Calu3 (cell line): ENCODE data around the gene NID2. TPM values are rescaled to one million over a fixed set of nuclear protein-coding genes. Genes with fewer than 3 reads are reported as not detected.

Source experiments
- BruUV-seq: library from RNA; stranded (reverse); fragments of 400-500 nt; replicated peaks from 2 replicates; lab custom pipeline; 2021; lab: Mats Ljungman, UMichigan
- CTCF ChIA-PET: fragments of 300-600 bp; sonication (Branson Sonifier 250); formaldehyde crosslinking; loops from one replicate; lab custom pipeline; 2022; ENCODE audit warnings: antibody characterized with exemption; lab: Charles Lee
- DNase-seq: peaks from one replicate; pipeline ENCODE4 v3.0.0; 2022
- H3K27ac Mint-ChIP-seq: one replicate; pipeline ENCODE4 v1.8.0; 2022; ENCODE audit warnings: mixed read lengths; ENCODE audit not compliant: unreplicated experiment
- H3K27me3 Mint-ChIP-seq: one replicate; pipeline ENCODE4 v1.8.0; 2022; ENCODE audit warnings: mixed read lengths; ENCODE audit not compliant: unreplicated experiment
- H3K36me3 Mint-ChIP-seq: one replicate; pipeline ENCODE4 v1.8.0; 2022; ENCODE audit warnings: mild to moderate bottlenecking, moderate library complexity, mixed read lengths; ENCODE audit not compliant: insufficient read depth, unreplicated experiment
- H3K4me1 Mint-ChIP-seq: one replicate; pipeline ENCODE4 v1.8.0; 2022; ENCODE audit warnings: mild to moderate bottlenecking, low read depth, mixed read lengths; ENCODE audit not compliant: unreplicated experiment
- H3K4me3 Mint-ChIP-seq: one replicate; pipeline ENCODE4 v1.8.0; 2022; ENCODE audit warnings: mild to moderate bottlenecking, low read depth, moderate library complexity, mixed read lengths; ENCODE audit not compliant: unreplicated experiment
- H3K9me3 Mint-ChIP-seq: one replicate; pipeline ENCODE4 v1.8.0; 2022; ENCODE audit warnings: low read depth, mixed read lengths; ENCODE audit not compliant: unreplicated experiment
- intact Hi-C: fragments of 100-400 bp; cut with micrococcal nuclease; formaldehyde crosslinking; loops from one replicate; pipeline ENCODE4 v1.10.0; 2022; ENCODE audit not compliant: unreplicated experiment
- total RNA-seq: library from RNA; stranded (reverse); gene quantifications from 2 replicates; pipeline ENCODE4 v1.2.3, GENCODE V29; 2022
- TF ChIP-seq, protein P1 (sequence below): fragments of 200-600 bp; IDR thresholded peaks from one replicate; pipeline ENCODE4 v1.8.0; 2022; ENCODE audit warnings: antibody characterized with exemption; ENCODE audit not compliant: unreplicated experiment

NID2 gene
- total RNA-seq, 1 experiment from 2014 or later, result not detected

DNA sequence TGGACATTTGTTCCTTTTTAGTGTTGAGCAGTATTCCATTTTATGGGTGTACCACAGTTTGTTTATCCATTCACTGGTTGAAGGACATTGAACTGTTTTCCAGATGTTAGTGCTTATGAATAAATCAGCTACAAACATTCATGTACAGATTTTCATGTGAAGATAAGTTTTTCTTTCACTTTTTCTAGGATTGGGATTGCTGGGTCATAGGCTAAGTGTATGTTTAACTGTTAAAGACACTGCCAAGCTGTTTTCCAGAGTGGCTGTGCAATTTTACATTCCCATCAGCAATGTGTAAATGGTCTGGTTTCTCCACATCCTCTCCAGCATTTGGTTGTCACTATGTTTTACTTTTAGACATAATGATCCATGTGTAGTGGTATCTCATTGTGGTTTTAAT is 14.0 kb upstream of the NID2 start:
- Mint-ChIP-seq H3K4me3 (no peak overlapping the region), H3K9me3 (peaks cover 5% of the 10 kb centered on the region), H3K27ac (no peak overlapping the region), H3K4me1 (peaks cover 25% of the 10 kb centered on the region), H3K36me3 (no peaks in the 10 kb centered on the region), H3K27me3 (peaks cover 23% of the 10 kb centered on the region)
- no TSS peak for BruUV-seq
- TF ChIP-seq, protein P1, sequence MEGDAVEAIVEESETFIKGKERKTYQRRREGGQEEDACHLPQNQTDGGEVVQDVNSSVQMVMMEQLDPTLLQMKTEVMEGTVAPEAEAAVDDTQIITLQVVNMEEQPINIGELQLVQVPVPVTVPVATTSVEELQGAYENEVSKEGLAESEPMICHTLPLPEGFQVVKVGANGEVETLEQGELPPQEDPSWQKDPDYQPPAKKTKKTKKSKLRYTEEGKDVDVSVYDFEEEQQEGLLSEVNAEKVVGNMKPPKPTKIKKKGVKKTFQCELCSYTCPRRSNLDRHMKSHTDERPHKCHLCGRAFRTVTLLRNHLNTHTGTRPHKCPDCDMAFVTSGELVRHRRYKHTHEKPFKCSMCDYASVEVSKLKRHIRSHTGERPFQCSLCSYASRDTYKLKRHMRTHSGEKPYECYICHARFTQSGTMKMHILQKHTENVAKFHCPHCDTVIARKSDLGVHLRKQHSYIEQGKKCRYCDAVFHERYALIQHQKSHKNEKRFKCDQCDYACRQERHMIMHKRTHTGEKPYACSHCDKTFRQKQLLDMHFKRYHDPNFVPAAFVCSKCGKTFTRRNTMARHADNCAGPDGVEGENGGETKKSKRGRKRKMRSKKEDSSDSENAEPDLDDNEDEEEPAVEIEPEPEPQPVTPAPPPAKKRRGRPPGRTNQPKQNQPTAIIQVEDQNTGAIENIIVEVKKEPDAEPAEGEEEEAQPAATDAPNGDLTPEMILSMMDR, result no peak
- intact Hi-C loops, result no loop called here
- no peak for DNase-seq
- CTCF ChIA-PET, result no interaction called here

DNA sequence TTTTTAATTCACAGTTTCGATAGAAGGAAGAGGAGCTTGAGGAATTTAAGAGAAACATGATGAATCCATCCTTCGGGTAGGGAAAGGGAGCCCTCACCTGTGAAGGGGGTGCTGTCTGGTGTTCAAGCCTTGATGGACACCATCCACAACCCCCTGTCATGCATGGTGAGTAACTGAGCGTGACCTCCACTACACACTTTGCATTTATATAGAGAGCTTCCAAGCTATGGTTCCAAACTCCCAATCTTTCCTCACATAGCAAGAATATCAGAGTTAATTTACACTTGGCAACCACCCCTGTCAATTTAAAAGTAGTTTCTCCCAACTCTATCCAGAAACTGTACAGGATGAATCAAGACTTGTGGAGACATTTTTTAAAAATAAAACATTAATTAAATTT is 13.1 kb upstream of the NID2 start:
- peaks cover 5% of the 10 kb centered on the region for H3K9me3 Mint-ChIP-seq
- H3K27me3 Mint-ChIP-seq, result peaks cover 19% of the 10 kb centered on the region
- TF ChIP-seq, protein P1, result no peak
- no peak overlapping the region for H3K27ac Mint-ChIP-seq
- no peak overlapping the region for H3K4me3 Mint-ChIP-seq
- CTCF ChIA-PET, result no interaction called here
- intact Hi-C loops, result no loop called here
- no peak for DNase-seq
- no peaks in the 10 kb centered on the region for H3K36me3 Mint-ChIP-seq
- no TSS peak for BruUV-seq
- peaks cover 25% of the 10 kb centered on the region for H3K4me1 Mint-ChIP-seq

DNA sequence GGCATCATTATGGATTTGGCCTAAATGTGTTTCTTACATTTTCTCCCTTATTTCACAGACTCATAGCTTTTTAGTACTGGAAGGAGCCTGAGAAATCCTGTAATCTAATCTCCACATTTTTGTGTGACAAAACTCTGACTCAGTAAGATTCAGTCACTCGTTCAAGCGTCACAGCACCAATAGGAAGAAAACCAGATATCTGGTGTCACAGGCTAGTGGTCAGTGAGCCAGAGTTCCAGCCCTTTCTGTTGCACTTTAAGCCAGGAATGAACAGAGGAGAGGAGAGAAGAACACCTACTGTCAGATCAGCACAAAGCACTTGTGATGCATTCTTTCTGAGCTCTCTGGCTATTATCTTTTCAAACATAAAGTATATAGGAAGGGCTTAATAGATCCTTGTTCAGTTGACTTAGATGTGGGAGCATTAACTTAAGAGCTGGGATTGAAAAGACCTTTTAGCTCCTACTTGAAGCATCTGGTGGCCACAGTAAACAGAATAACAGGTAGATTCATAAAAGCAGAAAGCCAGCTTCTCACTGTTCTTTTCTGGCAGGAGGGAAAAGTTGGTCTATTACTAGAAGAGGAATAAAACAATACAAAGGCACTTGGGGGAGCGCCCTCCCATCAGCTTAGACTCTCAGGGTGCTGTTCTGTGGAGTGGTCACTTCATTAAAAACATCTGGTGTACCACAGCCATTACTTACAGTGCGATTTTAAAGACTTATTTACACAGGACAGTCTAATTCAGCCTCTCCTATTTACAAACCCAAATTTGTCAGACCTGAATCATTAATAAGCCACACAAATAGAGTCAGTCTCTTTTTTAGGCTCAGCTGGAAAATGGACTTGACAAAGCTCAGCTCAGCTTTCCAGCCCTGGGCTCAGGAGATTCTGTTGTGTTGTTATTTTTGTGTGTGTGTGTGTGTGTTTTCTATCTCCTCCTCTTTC is 12.2 kb upstream of the NID2 start:
- TF ChIP-seq, protein P1, result no peak
- Mint-ChIP-seq H3K27me3 (peaks cover 19% of the 10 kb centered on the region), H3K9me3 (peaks cover 5% of the 10 kb centered on the region), H3K36me3 (no peaks in the 10 kb centered on the region), H3K27ac (no peak overlapping the region), H3K4me1 (peaks cover 31% of the 10 kb centered on the region), H3K4me3 (no peak overlapping the region)
- CTCF ChIA-PET, result interaction anchor here (0.6 to 1.4 kb wide), 4 partner anchors 10 to 377 kb away, joined by 3 to 5 read pairs (median 3); no protein-coding TSS in a partner anchor
- intact Hi-C loops, result no loop called here
- BruUV-seq, result no TSS peak
- DNase-seq, result peak; percentile 14

DNA sequence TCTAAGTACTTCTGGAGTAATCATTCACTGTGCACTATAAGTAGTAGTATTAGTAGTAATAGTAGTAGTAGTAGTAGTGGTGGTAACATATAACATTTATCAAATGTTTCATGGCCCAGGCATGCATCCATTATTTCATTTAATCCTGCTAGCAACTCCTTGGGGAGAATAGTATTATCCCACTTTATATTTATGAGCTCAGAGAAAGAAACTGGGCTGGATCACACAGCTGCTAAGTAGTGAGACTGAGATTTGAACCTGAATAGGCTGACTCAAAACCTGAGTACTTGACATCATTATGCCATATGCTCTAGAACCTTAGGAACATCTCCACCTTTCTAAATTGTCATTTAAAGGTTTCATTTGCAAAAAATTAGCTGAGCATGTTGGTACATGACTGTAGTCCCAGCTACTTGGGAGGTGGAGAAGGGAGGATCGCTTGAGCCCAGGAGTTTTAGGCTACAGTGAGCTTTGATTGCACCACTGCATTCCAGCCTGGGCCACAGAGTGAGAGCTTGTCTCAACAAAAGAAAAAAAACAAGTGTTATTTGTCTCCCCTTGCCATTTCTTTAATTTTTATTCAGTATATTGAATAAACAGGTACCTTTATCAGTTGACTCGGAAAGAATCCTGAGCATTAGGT is 11.4 kb upstream of the NID2 start:
- DNase-seq, result no peak
- peaks cover 32% of the 10 kb centered on the region for H3K4me1 Mint-ChIP-seq
- H3K9me3 Mint-ChIP-seq, result peaks cover 5% of the 10 kb centered on the region
- CTCF ChIA-PET, result interaction anchor here (0.6 to 1.4 kb wide), 4 partner anchors 9 to 378 kb away, joined by 3 to 5 read pairs (median 3); no protein-coding TSS in a partner anchor
- intact Hi-C loops, result no loop called here
- H3K4me3 Mint-ChIP-seq, result no peak overlapping the region
- BruUV-seq, result no TSS peak
- no peak overlapping the region for H3K27ac Mint-ChIP-seq
- H3K27me3 Mint-ChIP-seq, result peaks cover 15% of the 10 kb centered on the region
- TF ChIP-seq, protein P1, result no peak
- H3K36me3 Mint-ChIP-seq, result no peaks in the 10 kb centered on the region
